HepG2 (cell line): ENCODE measurements around the gene CIAO2B. TPM values are rescaled to one million over a fixed set of nuclear protein-coding genes. Genes with fewer than 3 reads are reported as not detected.
A peak's percentile ranks its signal among the peaks of the same experiment; 100 is the strongest.

ENCODE experiments used
- ARNT ChIP-seq: fragments of 450-650 bp; IDR thresholded peaks from 2 replicates; pipeline ENCODE4 v1.6.1; 2017
- CENPX ChIP-seq: sonication (generic); formaldehyde crosslinking; IDR thresholded peaks from 2 replicates; pipeline ENCODE4 v1.9.0; 2021; ENCODE audit warnings: mild to moderate bottlenecking, missing genetic modification reagents, moderate library complexity
- CREB3 ChIP-seq: sonication (generic); formaldehyde crosslinking; IDR thresholded peaks from 2 replicates; pipeline ENCODE4 v1.5.0; 2020; ENCODE audit warnings: missing genetic modification reagents
- E2F1 ChIP-seq: sonication (generic); formaldehyde crosslinking; IDR thresholded peaks from 2 replicates; pipeline ENCODE4 v1.5.0; 2020; ENCODE audit warnings: missing genetic modification reagents
- GATA4 ChIP-seq: sonication (generic); IDR thresholded peaks from 2 replicates; pipeline ENCODE4 v1.6.1; 2016; ENCODE audit warnings: antibody characterized with exemption, low read depth, borderline replicate concordance
- GMEB1 ChIP-seq: sonication (generic); formaldehyde crosslinking; IDR thresholded peaks from 2 replicates; pipeline ENCODE4 v1.5.1; 2020; ENCODE audit warnings: missing genetic modification reagents, mild to moderate bottlenecking, borderline replicate concordance
- GZF1 ChIP-seq: sonication (generic); formaldehyde crosslinking; IDR thresholded peaks from 2 replicates; pipeline ENCODE4 v1.5.1; 2020; ENCODE audit warnings: mild to moderate bottlenecking, missing genetic modification reagents
- IKZF5 ChIP-seq: IDR thresholded peaks from 2 replicates; pipeline ENCODE4 v1.6.1; 2018; ENCODE audit warnings: missing genetic modification reagents, mild to moderate bottlenecking, missing compliant biosample characterization
- ISL2 ChIP-seq: sonication (generic); formaldehyde crosslinking; IDR thresholded peaks from 2 replicates; pipeline ENCODE4 v1.5.0; 2020; ENCODE audit warnings: missing genetic modification reagents
- KAT7 ChIP-seq: IDR thresholded peaks from 2 replicates; pipeline ENCODE4 v1.6.1; 2018; ENCODE audit warnings: borderline replicate concordance, missing compliant biosample characterization
- MXD1 ChIP-seq: sonication (generic); formaldehyde crosslinking; IDR thresholded peaks from 2 replicates; pipeline ENCODE4 v1.4.0; 2020; ENCODE audit warnings: mild to moderate bottlenecking, missing genetic modification reagents
- NCOA5 ChIP-seq: sonication (generic); formaldehyde crosslinking; IDR thresholded peaks from 2 replicates; pipeline ENCODE4 v1.4.0; 2020; ENCODE audit warnings: missing genetic modification reagents
- POLR2A ChIP-seq, 2 experiments: IDR thresholded peaks; 2 replicates each; pipeline ENCODE4 v1.6.1; 2011; ENCODE audit warnings: low read depth in 2 of 2, low read length in 2 of 2, mild to moderate bottlenecking in 1 of 2, moderate library complexity in 1 of 2; ENCODE audit not compliant: insufficient read depth in 1 of 2
- WIZ ChIP-seq: sonication (generic); formaldehyde crosslinking; IDR thresholded peaks from 2 replicates; pipeline ENCODE4 v1.5.1; 2020; ENCODE audit warnings: mild to moderate bottlenecking, missing genetic modification reagents
- YY1 ChIP-seq: IDR thresholded peaks from 2 replicates; pipeline ENCODE4 v1.6.1; 2011; ENCODE audit warnings: low read length, low read depth, moderate library complexity, mild to moderate bottlenecking; ENCODE audit not compliant: insufficient read depth, insufficient replicate concordance
- ZFP36L1 ChIP-seq: sonication (generic); formaldehyde crosslinking; IDR thresholded peaks from 2 replicates; pipeline ENCODE4 v1.8.0; 2022; ENCODE audit warnings: mild to moderate bottlenecking, missing genetic modification reagents, moderate library complexity
- ZIK1 ChIP-seq: sonication (generic); formaldehyde crosslinking; IDR thresholded peaks from 2 replicates; pipeline ENCODE4 v1.5.0; 2020; ENCODE audit warnings: mild to moderate bottlenecking, low read depth, missing genetic modification reagents, borderline replicate concordance
- ZMYM2 ChIP-seq: sonication (generic); formaldehyde crosslinking; IDR thresholded peaks from 2 replicates; pipeline ENCODE4 v1.8.0; 2022; ENCODE audit warnings: mild to moderate bottlenecking, missing genetic modification reagents
- ZNF235 ChIP-seq: sonication (generic); formaldehyde crosslinking; IDR thresholded peaks from 2 replicates; pipeline ENCODE4 v1.8.1; 2023; ENCODE audit warnings: mild to moderate bottlenecking, missing genetic modification reagents, borderline replicate concordance
- ZNF382 ChIP-seq: sonication (generic); formaldehyde crosslinking; IDR thresholded peaks from 2 replicates; pipeline ENCODE4 v1.5.0; 2020; ENCODE audit warnings: missing genetic modification reagents, mild to moderate bottlenecking, borderline replicate concordance
- ZNF431 ChIP-seq: sonication (generic); formaldehyde crosslinking; IDR thresholded peaks from 2 replicates; pipeline ENCODE4 v1.9.0; 2022; ENCODE audit warnings: missing genetic modification reagents, low read depth, mild to moderate bottlenecking, borderline replicate concordance
- ZNF644 ChIP-seq: IDR thresholded peaks from 2 replicates; pipeline ENCODE4 v1.6.1; 2016; ENCODE audit warnings: low read depth
- ZNF768 ChIP-seq: sonication (generic); formaldehyde crosslinking; IDR thresholded peaks from 2 replicates; pipeline ENCODE4 v1.4.0; 2020; ENCODE audit warnings: missing genetic modification reagents
- ZNF780A ChIP-seq: sonication (generic); formaldehyde crosslinking; IDR thresholded peaks from 2 replicates; pipeline ENCODE4 v1.8.0; 2022; ENCODE audit warnings: mild to moderate bottlenecking, missing genetic modification reagents, moderate library complexity
- ZNF782 ChIP-seq: sonication (generic); formaldehyde crosslinking; IDR thresholded peaks from 2 replicates; pipeline ENCODE4 v1.4.0; 2020; ENCODE audit warnings: missing genetic modification reagents, mild to moderate bottlenecking, borderline replicate concordance
- ZSCAN21 ChIP-seq: sonication (generic); formaldehyde crosslinking; IDR thresholded peaks from 2 replicates; pipeline ENCODE4 v1.8.0; 2022; ENCODE audit warnings: mild to moderate bottlenecking, missing genetic modification reagents, moderate library complexity, borderline replicate concordance
- polyA plus RNA-seq, 8 experiments: library from polyadenylated mRNA; depleted of rRNA in 3 of 8; stranded (reverse) in 7 of 8; unstranded in 1 of 8; fragments of >200 nt; fragmentation: Illumina TruSeq in 4 of 8; extraction: Trizol in 4 of 8; gene quantifications; 2 replicates each; pipeline versions ENCODE4 v1.2.1 to v1.2.3, GENCODE V29; 2011 to 2016; ENCODE audit warnings: low read depth in 4 of 8, missing spikeins in 1 of 8, mixed read lengths in 1 of 8; ENCODE audit not compliant: insufficient read depth in 1 of 8
- total RNA-seq, 5 experiments: library from RNA; depleted of rRNA; stranded (reverse); fragments of >200 nt; fragmentation: Illumina TruSeq; extraction: Trizol; gene quantifications; 2 replicates each; pipeline ENCODE4 v1.2.3, GENCODE V29; 2016; ENCODE audit warnings: low read depth in 1 of 5

Gene CIAO2B
- total and polyA plus RNA-seq, 2 of the 13 experiments (the other 11 are each of a cell fraction or from before 2014, with no cell fraction given), result 157 to 293 TPM

- TF ChIP-seq MXD1 (peak; percentile 93), ZNF382 (CRISPR knock-in tag) (no peak), ZSCAN21 (peak; percentile 73), ZNF782 (no peak), CREB3 (CRISPR knock-in tag) (0 out of 2 replicates have a peak, but pooled peaks have one; percentile 67), ZNF644 (CRISPR knock-in tag) (0 out of 2 replicates have a peak, but pooled peaks have one; percentile 33), IKZF5 (CRISPR knock-in tag) (peak; percentile 78), NCOA5 (CRISPR knock-in tag) (no peak), POLR2A (IDR thresholded peaks at IDR 0.05; ENCODE audit: insufficient read depth in 1 of 2, low read depth in 2 of 2, low read length in 2 of 2) (peak; percentile 87 to 92), ZNF768 (peak; percentile 91), ZNF235 (CRISPR knock-in tag) (no peak), WIZ (CRISPR knock-in tag) (peak; percentile 85; the same call in 1 of the 2 replicates), ZFP36L1 (CRISPR knock-in tag) (peak; percentile 45; the same call in 1 of the 2 replicates), GATA4 (peak; percentile 49; the same call in 1 of the 2 replicates), CENPX (CRISPR knock-in tag) (no peak), GMEB1 (CRISPR knock-in tag) (peak; percentile 48; the same call in 1 of the 2 replicates), ISL2 (CRISPR knock-in tag) (peak; percentile 73), ZMYM2 (CRISPR knock-in tag) (0 out of 2 replicates have a peak, but pooled peaks have one; percentile 44), ARNT (no peak), ZNF431 (peak; percentile 67), ZNF780A (CRISPR knock-in tag) (peak; percentile 76; the same call in 1 of the 2 replicates), GZF1 (CRISPR knock-in tag) (peak; percentile 27; the same call in 1 of the 2 replicates), YY1 (peak; percentile 29), ZIK1 (CRISPR knock-in tag) (no peak; the same call in 1 of the 2 replicates), E2F1 (peak; percentile 69; the same call in 1 of the 2 replicates), KAT7 (CRISPR knock-in tag) (peak; percentile 94)
Measured at GRCh38 chr16:66935314-66936011, 1.3 kb upstream of the CIAO2B start, which contains the start of gene CES2 (continued).
